ENCODE measurements around the gene ERN1. TPM values are rescaled to one million over a fixed set of nuclear protein-coding genes. Genes with fewer than 3 reads are reported as not detected.

Gene ERN1
- total and polyA plus RNA-seq, 2 of the 13 experiments (the other 11 are each of a cell fraction or from before 2014, with no cell fraction given), result 6.0 to 12.7 TPM

DNA sequence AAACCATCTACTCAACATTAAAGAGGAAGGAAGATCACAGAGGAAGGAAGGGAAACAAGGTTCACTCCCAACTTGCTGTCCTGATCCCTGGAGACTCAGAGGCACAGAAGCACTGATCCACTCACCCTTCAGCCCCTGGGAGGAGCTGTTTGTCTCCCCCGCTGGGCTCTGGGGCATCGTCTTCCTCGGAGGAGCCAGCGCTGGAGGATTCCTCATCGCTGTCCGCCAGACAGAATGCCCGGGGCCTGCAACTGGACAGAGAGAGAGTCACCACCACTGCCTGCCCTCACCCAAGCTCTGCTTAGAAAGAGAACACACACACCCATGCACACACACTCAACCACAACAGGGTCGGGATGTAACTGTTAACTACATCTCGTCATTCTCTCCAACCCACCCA, 24.8 kb upstream of the ERN1 start:
- H3K36me3 ChIP-seq (replicated peaks in 1 of 2; ENCODE audit: control insufficient read depth in 1 of 2, insufficient read depth in 2 of 2, low read length in 2 of 2), result peaks cover 6 to 29% of the 10 kb centered on the region in 2 experiments
- H3K4me2 ChIP-seq (ENCODE audit: low read depth, low read length), result no peak overlapping the region
- intact Hi-C loops (cut with micrococcal nuclease; ENCODE audit: unreplicated experiment) (loop anchor here (5.0 to 10.0 kb wide), 2 partner anchors 340 to 563 kb away; partner anchors contain the start of gene POLG2), in situ Hi-C loops (cut with HindIII; ENCODE audit: extremely low pct_ligation_motif_present, low pct_unique_long_range_greater_than_20kb) (no loop called here)
- no peak overlapping the region for H3K4me3 ChIP-seq (replicated peaks in 1 of 3; ENCODE audit: insufficient read depth in 1 of 3, low read depth in 2 of 3, low read length in 3 of 3)
- peaks cover 91% of the 10 kb centered on the region for H3K4me1 ChIP-seq (ENCODE audit: insufficient read depth, low read length)
- FAIRE-seq, result no peak
- TF ChIP-seq ZMYM4 (CRISPR knock-in tag; IDR thresholded peaks at IDR 0.05), result no peak
- 0 out of 2 replicates have a peak, but pooled peaks have one; percentile 9 for TF ChIP-seq ZNF224 (CRISPR knock-in tag; IDR thresholded peaks at IDR 0.05)
- no peaks in the 10 kb centered on the region for H4K20me1 ChIP-seq (ENCODE audit: insufficient read depth, low read length)
- ChIA-PET CTCF (ENCODE audit: low intra/inter-chr PET ratio, low total read pairs) (no interaction called here), POLR2A (interaction anchor here (1.6 to 4.4 kb wide), 4 partner anchors 8 to 71 kb away, joined by 3 to 103 read pairs (median 18); no protein-coding TSS in a partner anchor)
- H3K27me3 ChIP-seq (ENCODE audit: control insufficient read depth in 1 of 2, insufficient read depth in 2 of 2, low read length in 2 of 2), result no peaks in the 10 kb centered on the region
- peak overlapping the region; percentile 88 for H3K27ac ChIP-seq (ENCODE audit: extremely low read length, insufficient read depth, low read length)
- BruUV-seq (replicated peaks), result no TSS peak
- H3K9ac ChIP-seq (ENCODE audit: insufficient read depth, low read depth, low read length), result 0 out of 2 replicates have a peak overlapping the region, but pooled peaks have one; percentile 70
- no peak for DNase-seq (ENCODE audit: low spot score)
- H3K79me2 ChIP-seq (ENCODE audit: insufficient read depth, low read length), result no peaks in the 10 kb centered on the region
- 99% methylated on average over 9 of the region's 9 CpGs for WGBS (ENCODE audit: low lambda C conversion rate)
- no peak for ATAC-seq
- H2AFZ ChIP-seq (ENCODE audit: low read length), result no peak overlapping the region
- no peaks in the 10 kb centered on the region for H3K9me3 ChIP-seq (ENCODE audit: low read length)

DNA sequence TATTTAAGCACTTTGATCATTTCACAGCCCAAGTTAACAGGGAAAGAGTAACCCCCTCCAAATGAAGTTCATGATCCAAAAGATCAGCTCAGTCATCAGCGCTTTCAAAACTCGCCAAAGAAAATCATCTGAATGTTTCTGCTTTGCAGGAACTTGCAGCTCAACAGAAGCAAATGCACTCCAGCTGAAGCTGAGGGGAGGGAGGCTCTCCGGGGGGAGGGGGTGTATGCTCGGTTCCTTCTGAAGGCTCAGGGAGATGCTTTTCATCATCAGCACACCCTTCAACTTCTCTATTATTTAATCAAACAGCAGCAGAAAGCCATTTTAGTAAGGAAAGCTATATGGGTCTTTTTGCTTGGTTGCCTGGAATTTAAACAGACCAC, 24.4 kb upstream of the ERN1 start:
- no TSS peak for BruUV-seq (replicated peaks)
- no peak overlapping the region for H2AFZ ChIP-seq (ENCODE audit: low read length)
- DNase-seq (ENCODE audit: low spot score) (no peak), FAIRE-seq (no peak), ATAC-seq (no peak)
- no peak overlapping the region for H3K4me2 ChIP-seq (ENCODE audit: low read depth, low read length)
- ChIA-PET POLR2A (interaction anchor here (1.6 to 4.4 kb wide), 4 partner anchors 8 to 71 kb away, joined by 3 to 103 read pairs (median 18); no protein-coding TSS in a partner anchor), CTCF (ENCODE audit: low intra/inter-chr PET ratio, low total read pairs) (no interaction called here)
- no peaks in the 10 kb centered on the region for H3K27me3 ChIP-seq (ENCODE audit: control insufficient read depth in 1 of 2, insufficient read depth in 2 of 2, low read length in 2 of 2)
- peaks cover 6 to 27% of the 10 kb centered on the region in 2 experiments for H3K36me3 ChIP-seq (replicated peaks in 1 of 2; ENCODE audit: control insufficient read depth in 1 of 2, insufficient read depth in 2 of 2, low read length in 2 of 2)
- H3K9me3 ChIP-seq (ENCODE audit: low read length), result no peaks in the 10 kb centered on the region
- intact Hi-C loops (cut with micrococcal nuclease; ENCODE audit: unreplicated experiment), result loop anchor here (10.0 kb wide), 1 partner anchor 340 kb away; the partner anchor contains the start of gene POLG2
- TF ChIP-seq MIXL1 (CRISPR knock-in tag; IDR thresholded peaks at IDR 0.05), result no peak
- TF ChIP-seq, protein P1, sequence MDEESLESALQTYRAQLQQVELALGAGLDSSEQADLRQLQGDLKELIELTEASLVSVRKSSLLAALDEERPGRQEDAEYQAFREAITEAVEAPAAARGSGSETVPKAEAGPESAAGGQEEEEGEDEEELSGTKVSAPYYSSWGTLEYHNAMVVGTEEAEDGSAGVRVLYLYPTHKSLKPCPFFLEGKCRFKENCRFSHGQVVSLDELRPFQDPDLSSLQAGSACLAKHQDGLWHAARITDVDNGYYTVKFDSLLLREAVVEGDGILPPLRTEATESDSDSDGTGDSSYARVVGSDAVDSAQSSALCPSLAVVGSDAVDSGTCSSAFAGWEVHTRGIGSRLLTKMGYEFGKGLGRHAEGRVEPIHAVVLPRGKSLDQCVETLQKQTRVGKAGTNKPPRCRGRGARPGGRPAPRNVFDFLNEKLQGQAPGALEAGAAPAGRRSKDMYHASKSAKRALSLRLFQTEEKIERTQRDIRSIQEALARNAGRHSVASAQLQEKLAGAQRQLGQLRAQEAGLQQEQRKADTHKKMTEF (CRISPR knock-in tag; IDR thresholded peaks at IDR 0.05), result no peak
- TF ChIP-seq RBM22 (optimal IDR thresholded peaks at IDR 0.05; ENCODE audit: low read length), result no peak
- TF ChIP-seq RARA (CRISPR knock-in tag; IDR thresholded peaks at IDR 0.05), result no peak
- no peak for TF ChIP-seq ZFP41 (CRISPR knock-in tag; IDR thresholded peaks at IDR 0.05; ENCODE audit: borderline replicate concordance)
- no peak for TF ChIP-seq TCF7 (IDR thresholded peaks at IDR 0.05; ENCODE audit: low read depth)
- TF ChIP-seq ZNF30 (CRISPR knock-in tag; IDR thresholded peaks at IDR 0.05), result no peak
- TF ChIP-seq ADNP (CRISPR knock-in tag; IDR thresholded peaks at IDR 0.05), result no peak
- no peak for TF ChIP-seq GFI1 (CRISPR knock-in tag; IDR thresholded peaks at IDR 0.05; ENCODE audit: borderline replicate concordance)
- no peak for TF ChIP-seq SP5 (CRISPR knock-in tag; IDR thresholded peaks at IDR 0.05; ENCODE audit: borderline replicate concordance, low read depth)
- no peak for TF ChIP-seq ZBTB1 (CRISPR knock-in tag; IDR thresholded peaks at IDR 0.05; ENCODE audit: borderline replicate concordance)
- no peak for TF ChIP-seq ARHGAP35 (CRISPR knock-in tag; IDR thresholded peaks at IDR 0.05; ENCODE audit: borderline replicate concordance)
- no peak for TF ChIP-seq ZNF782 (CRISPR knock-in tag; IDR thresholded peaks at IDR 0.05; ENCODE audit: borderline replicate concordance)
- TF ChIP-seq, protein P2, sequence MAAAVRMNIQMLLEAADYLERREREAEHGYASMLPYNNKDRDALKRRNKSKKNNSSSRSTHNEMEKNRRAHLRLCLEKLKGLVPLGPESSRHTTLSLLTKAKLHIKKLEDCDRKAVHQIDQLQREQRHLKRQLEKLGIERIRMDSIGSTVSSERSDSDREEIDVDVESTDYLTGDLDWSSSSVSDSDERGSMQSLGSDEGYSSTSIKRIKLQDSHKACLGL (CRISPR knock-in tag; IDR thresholded peaks at IDR 0.05), result no peak
- H3K27ac ChIP-seq (ENCODE audit: extremely low read length, insufficient read depth, low read length), result peak overlapping the region; percentile 88
- no peaks in the 10 kb centered on the region for H3K79me2 ChIP-seq (ENCODE audit: insufficient read depth, low read length)
- in situ Hi-C loops (cut with HindIII; ENCODE audit: extremely low pct_ligation_motif_present, low pct_unique_long_range_greater_than_20kb), result no loop called here
- H4K20me1 ChIP-seq (ENCODE audit: insufficient read depth, low read length), result no peaks in the 10 kb centered on the region
- peaks cover 95% of the 10 kb centered on the region for H3K4me1 ChIP-seq (ENCODE audit: insufficient read depth, low read length)
- H3K9ac ChIP-seq (ENCODE audit: insufficient read depth, low read depth, low read length), result no peak overlapping the region
- no peak overlapping the region for H3K4me3 ChIP-seq (replicated peaks in 1 of 3; ENCODE audit: insufficient read depth in 1 of 3, low read depth in 2 of 3, low read length in 3 of 3)
- WGBS (ENCODE audit: low lambda C conversion rate), result 91% methylated on average over 4 of the region's 4 CpGs

Data from HepG2 (cell line).